Peyer's patch (tissue), 4 donors: ENCODE measurements around the gene SEPTIN6. TPM values are rescaled to one million over a fixed set of nuclear protein-coding genes. Genes with fewer than 3 reads are reported as not detected.

Source experiments
- DNase-seq, 3 donors: peaks; one replicate each; pipeline ENCODE4 v3.0.0-alpha.2; 2017 to 2019
- H3K27ac ChIP-seq, 4 donors: fragments of 200-600 bp; sonication (generic); one replicate each; pipeline ENCODE4 v1.5.1; 2016 to 2019
- H3K27me3 ChIP-seq, 2 donors: fragments of 200-600 bp; sonication (generic); one replicate each; pipeline ENCODE4 v1.5.1; 2019
- H3K36me3 ChIP-seq, 3 donors: fragments of 200-600 bp; sonication (generic); one replicate each; pipeline ENCODE4 v1.5.1; 2016 to 2019
- H3K4me1 ChIP-seq, 4 donors: fragments of 200-600 bp; sonication (generic); one replicate each; pipeline ENCODE4 v1.5.1; 2016 to 2019
- H3K4me3 ChIP-seq, 4 donors: fragments of 200-600 bp; sonication (generic); 1 replicate in 3 of 4; 2 replicates in 1 of 4; pipeline ENCODE4 v1.5.1; 2016 to 2019; ENCODE audit warnings: mild to moderate bottlenecking in 1 of 4
- H3K9me3 ChIP-seq, 4 donors: fragments of 200-600 bp; sonication (generic); one replicate each; pipeline ENCODE4 v1.5.1; 2016 to 2019; ENCODE audit warnings: mild to moderate bottlenecking in 1 of 4
- CTCF ChIP-seq, 6 experiments: fragments of 450-650 bp in 4 of 6; fragments of 200-600 bp in 2 of 6; sonication (generic) in 1 of 6; IDR thresholded peaks; one replicate each; pipeline ENCODE4 v1.5.1; 2017 to 2019; ENCODE audit warnings: antibody characterized with exemption in 6 of 6, mild to moderate bottlenecking in 3 of 6, moderate library complexity in 1 of 6
- POLR2A ChIP-seq, 2 donors: fragments of 450-650 bp; IDR thresholded peaks; one replicate each; pipeline ENCODE4 v1.5.1; 2017; ENCODE audit warnings: antibody characterized with exemption in 2 of 2, mild to moderate bottlenecking in 2 of 2, moderate library complexity in 2 of 2
- total RNA-seq, 4 donors: library from RNA; depleted of rRNA; stranded (reverse); fragments of >200 nt; gene quantifications; one replicate each; pipeline ENCODE4 v1.1.0, GENCODE V29; 2016

SEPTIN6 gene
- total RNA-seq, 4 donors from 2014 or later, result 4.9 to 116 (median 15.5) TPM

- no peaks in the 10 kb centered on the region for H3K4me1 ChIP-seq
- no peaks in the 10 kb centered on the region for H3K36me3 ChIP-seq
- no peaks in the 10 kb centered on the region for H3K9me3 ChIP-seq
- peak overlapping the region in 1 of 4 donors; percentile 96 for H3K27ac ChIP-seq
- H3K4me3 ChIP-seq, result peak overlapping the region in 1 of 4 donors; percentile 18
- no peaks in the 10 kb centered on the region for H3K27me3 ChIP-seq
- peak in 1 of 3 donors; percentile 62 for DNase-seq
- TF ChIP-seq POLR2A (IDR thresholded peaks at IDR 0.05), result no peak
- no peak for TF ChIP-seq CTCF (IDR thresholded peaks at IDR 0.05)
These were observed 1.9 kb upstream of the SEPTIN6 start for GRCh38 chrX:119694601-119695534.

- H3K9me3 ChIP-seq, result no peaks in the 10 kb centered on the region
- peak overlapping the region in 3 of 4 donors; percentile 82 to 96 (median 85) for H3K27ac ChIP-seq
- peak overlapping the region; percentile 67 to 84 (median 81) for H3K4me3 ChIP-seq
- no peaks in the 10 kb centered on the region for H3K27me3 ChIP-seq
- H3K36me3 ChIP-seq, result no peaks in the 10 kb centered on the region
- no peak for DNase-seq
- TF ChIP-seq POLR2A (IDR thresholded peaks at IDR 0.05) (no peak), CTCF (IDR thresholded peaks at IDR 0.05) (no peak)
- H3K4me1 ChIP-seq, result no peaks in the 10 kb centered on the region
These were observed 1.1 kb upstream of the SEPTIN6 start for GRCh38 chrX:119693996-119694451.

GRCh38 chrX:119692191-119693039, 553 bp downstream of the SEPTIN6 start:
- H3K4me3 ChIP-seq, result peak overlapping the region; percentile 67 to 84 (median 81)
- TF ChIP-seq CTCF (IDR thresholded peaks at IDR 0.05), result peak in 1 of 6 experiments; percentile 14
- TF ChIP-seq POLR2A (IDR thresholded peaks at IDR 0.05), result no peak
- peak; percentile 54 to 80 (median 70) for DNase-seq
- no peaks in the 10 kb centered on the region for H3K36me3 ChIP-seq
- H3K27ac ChIP-seq, result peak overlapping the region; percentile 82 to 96 (median 84)
- peaks cover 0 to 8% (median 0%) of the 10 kb centered on the region in 4 donors for H3K4me1 ChIP-seq
- H3K27me3 ChIP-seq, result no peaks in the 10 kb centered on the region
- H3K9me3 ChIP-seq, result no peaks in the 10 kb centered on the region

GRCh38 chrX:119690921-119691716, 1.8 kb downstream of the SEPTIN6 start:
- no peaks in the 10 kb centered on the region for H3K9me3 ChIP-seq
- H3K4me3 ChIP-seq, result peak overlapping the region; percentile 4 to 84 (median 75)
- peaks cover 0 to 14% (median 3%) of the 10 kb centered on the region in 4 donors for H3K4me1 ChIP-seq
- H3K27me3 ChIP-seq, result no peaks in the 10 kb centered on the region
- peak overlapping the region; percentile 54 to 96 (median 82) for H3K27ac ChIP-seq
- H3K36me3 ChIP-seq, result no peaks in the 10 kb centered on the region
- DNase-seq, result peak in 1 of 3 donors; percentile 31
- TF ChIP-seq CTCF (IDR thresholded peaks at IDR 0.05), result no peak
- TF ChIP-seq POLR2A (IDR thresholded peaks at IDR 0.05), result no peak
